GM21528 (cell line): ENCODE results near the gene NOL4L.

ENCODE experiments used
- ATAC-seq: cut with Tn5 transposase; IDR thresholded peaks from one replicate; pipeline ENCODE4 v1.9.1; 2021; ENCODE audit warnings: mild to moderate bottlenecking, moderate library complexity; ENCODE audit not compliant: unreplicated experiment, low FRiP score

Gene NOL4L

GRCh38 chr20:32564921-32565734 lies 20.0 kb downstream of the NOL4L start:
- ATAC-seq, result no peak

GRCh38 chr20:32564440-32564839 lies 20.7 kb downstream of the NOL4L start:
- no peak for ATAC-seq

- ATAC-seq, result no peak
Observed at GRCh38 chr20:32563311-32564272, 21.5 kb downstream of the NOL4L start.

- ATAC-seq, result no peak
Observed at GRCh38 chr20:32562495-32562911, 22.6 kb downstream of the NOL4L start.

GRCh38 chr20:32560989-32561830 lies 23.9 kb downstream of the NOL4L start:
- ATAC-seq, result no peak

GRCh38 chr20:32560482-32560988 lies 24.6 kb downstream of the NOL4L start:
- no peak for ATAC-seq

- no peak for ATAC-seq
Observed at GRCh38 chr20:32559753-32560380, 25.3 kb downstream of the NOL4L start.

GRCh38 chr20:32559205-32559752 lies 25.9 kb downstream of the NOL4L start:
- no peak for ATAC-seq

- ATAC-seq, result no peak
Observed at GRCh38 chr20:32558526-32558925, 26.6 kb downstream of the NOL4L start.

GRCh38 chr20:32557319-32557718 lies 27.8 kb downstream of the NOL4L start:
- no peak for ATAC-seq

- ATAC-seq, result no peak
Observed at GRCh38 chr20:32556312-32557184, 28.6 kb downstream of the NOL4L start.

- no peak for ATAC-seq
Observed at GRCh38 chr20:32555584-32555983, 29.5 kb downstream of the NOL4L start.

GRCh38 chr20:32554965-32555289 lies 30.2 kb downstream of the NOL4L start:
- ATAC-seq, result no peak

GRCh38 chr20:32553618-32554017 lies 31.5 kb downstream of the NOL4L start:
- no peak for ATAC-seq

GRCh38 chr20:32551693-32552092 lies 33.4 kb downstream of the NOL4L start:
- ATAC-seq, result no peak

- ATAC-seq, result no peak
Observed at GRCh38 chr20:32549842-32550241, 35.3 kb downstream of the NOL4L start.

GRCh38 chr20:32547753-32548034 lies 37.4 kb downstream of the NOL4L start:
- ATAC-seq, result no peak

- no peak for ATAC-seq
Observed at GRCh38 chr20:32546918-32547752, 38.0 kb downstream of the NOL4L start.
